Vagina (tissue), 2 donors: Measurements from ENCODE around the gene AWAT1.

Experiments used
- CTCF ChIP-seq, 3 experiments: fragments of 450-650 bp in 2 of 3; fragments of 200-600 bp in 1 of 3; sonication (generic) in 1 of 3; IDR thresholded peaks; one replicate each; pipeline ENCODE4 v1.5.1; 2017 to 2019; ENCODE audit warnings: antibody characterized with exemption in 3 of 3, mild to moderate bottlenecking in 2 of 3, moderate library complexity in 2 of 3
- POLR2A ChIP-seq, 2 donors: fragments of 450-650 bp; IDR thresholded peaks; one replicate each; pipeline ENCODE4 v1.6.1; 2017; ENCODE audit warnings: antibody characterized with exemption in 2 of 2, mild to moderate bottlenecking in 2 of 2, moderate library complexity in 2 of 2

DNA sequence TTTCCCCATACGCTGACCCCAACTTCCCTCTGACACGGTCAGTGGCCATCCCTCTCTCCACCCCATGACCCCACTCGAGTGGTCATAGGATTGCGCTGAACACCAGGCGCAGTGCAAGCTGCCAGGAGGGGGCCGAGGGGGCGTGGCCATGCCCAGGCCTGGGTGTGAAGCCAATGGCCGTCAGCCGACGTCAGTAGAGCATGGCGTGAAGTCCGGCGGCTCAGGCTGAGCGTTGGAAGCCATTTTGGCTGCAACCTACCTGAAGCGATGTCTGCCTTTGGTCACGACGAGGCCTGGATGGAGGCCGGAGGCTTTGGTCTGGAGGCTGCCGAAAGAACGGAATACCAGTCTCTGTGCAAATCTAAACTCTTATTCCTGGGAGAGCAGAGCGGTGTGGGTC lies 47.5 kb downstream of the AWAT1 start, which contains the start of gene RAB41:
- no peak for TF ChIP-seq CTCF (IDR thresholded peaks at IDR 0.05)
- TF ChIP-seq POLR2A (IDR thresholded peaks at IDR 0.05): no peak
